Mesenchymal stem cell (in vitro differentiated cells and primary cell): ENCODE measurements around the gene NLGN1.

ENCODE experiments used
- DNase-seq: peaks from one replicate; pipeline ENCODE4 v3.0.0-alpha.2; 2013
- H2AFZ ChIP-seq: one replicate; pipeline ENCODE4 v1.6.1; 2013; ENCODE audit warnings: low read depth, mild to moderate bottlenecking, control low read depth, inconsistent platforms, low read length, moderate library complexity
- H2AK5ac ChIP-seq: 2 replicates; pipeline ENCODE4 v1.6.1; 2013; ENCODE audit warnings: low read length, moderate library complexity, mild to moderate bottlenecking, inconsistent platforms; ENCODE audit not compliant: severe bottlenecking
- H2BK120ac ChIP-seq: one replicate; pipeline ENCODE4 v1.6.1; 2013; ENCODE audit warnings: low read depth, mild to moderate bottlenecking, inconsistent platforms, low read length, moderate library complexity
- H2BK12ac ChIP-seq, 2 experiments: one replicate each; pipeline ENCODE4 v1.6.1; 2013; ENCODE audit warnings: inconsistent platforms in 2 of 2, low read length in 2 of 2, mild to moderate bottlenecking in 2 of 2, moderate library complexity in 2 of 2, control low read depth in 1 of 2
- H2BK15ac ChIP-seq: one replicate; pipeline ENCODE4 v1.6.1; 2013; ENCODE audit warnings: mild to moderate bottlenecking, low read depth, inconsistent platforms; ENCODE audit not compliant: poor library complexity, severe bottlenecking
- H2BK5ac ChIP-seq: 2 replicates; pipeline ENCODE4 v1.6.1; 2013; ENCODE audit warnings: low read depth, mild to moderate bottlenecking, low read length, control low read depth, inconsistent platforms; ENCODE audit not compliant: poor library complexity, severe bottlenecking
- H3K14ac ChIP-seq, 2 experiments: one replicate each; pipeline ENCODE4 v1.6.1; 2013; ENCODE audit warnings: inconsistent platforms in 2 of 2, low read length in 2 of 2, control low read depth in 1 of 2, mild to moderate bottlenecking in 1 of 2, moderate library complexity in 1 of 2
- H3K18ac ChIP-seq, 2 experiments: one replicate each; pipeline ENCODE4 v1.6.1; 2013; ENCODE audit warnings: inconsistent platforms in 2 of 2, low read length in 2 of 2, control low read depth in 1 of 2, low read depth in 1 of 2, mild to moderate bottlenecking in 1 of 2
- H3K23ac ChIP-seq, 2 experiments: one replicate each; pipeline ENCODE4 v1.6.1; 2013; ENCODE audit warnings: inconsistent platforms in 2 of 2, low read length in 2 of 2, mild to moderate bottlenecking in 2 of 2, moderate library complexity in 2 of 2, control low read depth in 1 of 2
- H3K27ac ChIP-seq: 2 replicates; pipeline ENCODE4 v1.5.1; 2013; ENCODE audit warnings: mild to moderate bottlenecking, moderate library complexity, low read length, control low read depth, inconsistent platforms; ENCODE audit not compliant: poor library complexity, severe bottlenecking
- H3K27me3 ChIP-seq, 2 experiments: 2 replicates each; pipeline versions ENCODE4 v1.6.1 to v1.7.0; 2013; ENCODE audit warnings: low read length in 2 of 2, mild to moderate bottlenecking in 2 of 2, moderate library complexity in 2 of 2, control low read depth in 1 of 2, inconsistent platforms in 1 of 2; ENCODE audit not compliant: control insufficient read depth in 1 of 2, insufficient read depth in 1 of 2
- H3K36me3 ChIP-seq, 2 experiments: 2 replicates each; pipeline versions ENCODE4 v1.6.1 to v1.7.0; 2013; ENCODE audit warnings: low read length in 2 of 2, control low read depth in 1 of 2, inconsistent platforms in 1 of 2, low read depth in 1 of 2, mild to moderate bottlenecking in 1 of 2; ENCODE audit not compliant: insufficient read depth in 2 of 2, control insufficient read depth in 1 of 2
- H3K4ac ChIP-seq, 2 experiments: one replicate each; pipeline ENCODE4 v1.6.1; 2013; ENCODE audit warnings: inconsistent platforms in 2 of 2, low read length in 2 of 2, mild to moderate bottlenecking in 2 of 2, moderate library complexity in 2 of 2, control low read depth in 1 of 2, low read depth in 1 of 2
- H3K4me1 ChIP-seq: 2 replicates; pipeline ENCODE4 v1.6.1; 2013; ENCODE audit warnings: low read depth, low read length, control low read depth; ENCODE audit not compliant: control insufficient read depth, insufficient read depth
- H3K4me2 ChIP-seq: 2 replicates; pipeline ENCODE4 v1.6.1; 2013; ENCODE audit warnings: low read length, mild to moderate bottlenecking, inconsistent platforms; ENCODE audit not compliant: poor library complexity, severe bottlenecking
- H3K4me3 ChIP-seq, 2 experiments: 2 replicates each; pipeline versions ENCODE4 v1.5.1 to v1.7.0; 2013; ENCODE audit warnings: low read length in 2 of 2, mild to moderate bottlenecking in 2 of 2, control low read depth in 1 of 2, low read depth in 1 of 2; ENCODE audit not compliant: insufficient read depth in 1 of 2
- H3K79me1 ChIP-seq: replicated peaks from 2 replicates; pipeline ENCODE4 v1.6.1; 2013; ENCODE audit warnings: mild to moderate bottlenecking, control low read depth, low read length, inconsistent platforms; ENCODE audit not compliant: poor library complexity, severe bottlenecking
- H3K9ac ChIP-seq: 2 replicates; pipeline ENCODE4 v1.7.0; 2013; ENCODE audit warnings: mild to moderate bottlenecking, low read length, moderate library complexity
- H3K9me3 ChIP-seq: 2 replicates; pipeline ENCODE4 v1.7.0; 2013; ENCODE audit warnings: mild to moderate bottlenecking, low read length; ENCODE audit not compliant: control insufficient read depth
- H4K8ac ChIP-seq: one replicate; pipeline ENCODE4 v1.6.1; 2013; ENCODE audit warnings: inconsistent platforms, mild to moderate bottlenecking, low read length, moderate library complexity
- H4K91ac ChIP-seq: one replicate; pipeline ENCODE4 v1.6.1; 2013; ENCODE audit warnings: mild to moderate bottlenecking, low read length, inconsistent platforms
- WGBS: methylation state at CpG from one replicate; pipeline ENCODE4 v1.1.7; 2013; ENCODE audit warnings: mixed read lengths; 5-methylcytosine and 5-hydroxymethylcytosine counted together

Gene NLGN1

DNA sequence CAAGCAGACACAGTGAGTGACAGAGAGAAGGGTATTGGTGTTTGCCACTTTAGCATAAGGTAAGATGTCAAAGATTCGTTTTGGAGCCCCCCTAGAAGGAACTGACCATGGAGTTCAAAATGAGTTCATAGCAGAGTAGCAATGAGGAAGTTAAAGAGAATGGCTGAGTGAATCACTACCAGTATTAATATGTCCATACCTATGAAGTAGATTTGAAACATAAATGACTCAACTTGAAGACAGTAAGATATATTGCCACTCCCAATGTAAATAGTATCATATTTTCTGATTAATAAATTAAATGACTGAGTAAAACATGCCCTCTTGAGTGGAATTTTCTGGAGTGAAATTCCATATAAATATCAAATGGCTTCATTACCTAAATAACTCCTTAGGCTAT lies 675.1 kb downstream of the NLGN1 start:
- Histone ChIP-seq H3K4me3 (no peak overlapping the region), H2BK120ac (no peak overlapping the region), H2BK12ac (no peak overlapping the region), H3K79me1 (no peaks in the 10 kb centered on the region), H4K91ac (no peak overlapping the region), H3K36me3 (no peaks in the 10 kb centered on the region), H3K4me1 (no peaks in the 10 kb centered on the region), H2BK15ac (no peak overlapping the region), H4K8ac (no peak overlapping the region), H2BK5ac (no peak overlapping the region), H3K23ac (no peak overlapping the region), H3K18ac (no peak overlapping the region), H2AK5ac (no peak overlapping the region), H3K14ac (no peak overlapping the region), H3K4ac (no peak overlapping the region), H3K27me3 (no peaks in the 10 kb centered on the region), H3K9ac (no peak overlapping the region), H3K4me2 (no peak overlapping the region), H3K9me3 (no peaks in the 10 kb centered on the region), H2AFZ (no peak overlapping the region), H3K27ac (no peak overlapping the region)
- no peak for DNase-seq
- WGBS, result 20% methylated on average over 1 of the region's 1 CpG

- Histone ChIP-seq H3K14ac (no peak overlapping the region), H2AK5ac (no peak overlapping the region), H3K4me2 (no peak overlapping the region), H4K8ac (no peak overlapping the region), H3K27ac (no peak overlapping the region), H2AFZ (no peak overlapping the region), H2BK120ac (no peak overlapping the region), H3K9ac (no peak overlapping the region), H3K4me3 (no peak overlapping the region), H2BK15ac (no peak overlapping the region), H4K91ac (no peak overlapping the region), H2BK5ac (no peak overlapping the region), H3K9me3 (no peaks in the 10 kb centered on the region), H3K79me1 (no peaks in the 10 kb centered on the region), H2BK12ac (no peak overlapping the region), H3K4me1 (no peaks in the 10 kb centered on the region), H3K18ac (no peak overlapping the region), H3K36me3 (no peaks in the 10 kb centered on the region), H3K27me3 (no peaks in the 10 kb centered on the region), H3K4ac (no peak overlapping the region), H3K23ac (no peak overlapping the region)
- no peak for DNase-seq
- no CpG with 5 or more reads among the region's 3 CpGs for WGBS
These were observed 686.2 kb downstream of the NLGN1 start for GRCh38 chr3:174083706-174084105.

- no peak overlapping the region for H2BK15ac ChIP-seq
- no peak for DNase-seq
- H3K18ac ChIP-seq, result no peak overlapping the region
- H3K4me1 ChIP-seq, result no peaks in the 10 kb centered on the region
- H3K4ac ChIP-seq, result no peak overlapping the region
- no peaks in the 10 kb centered on the region for H3K9me3 ChIP-seq
- H2AK5ac ChIP-seq, result no peak overlapping the region
- H3K4me3 ChIP-seq, result no peak overlapping the region
- no peaks in the 10 kb centered on the region for H3K36me3 ChIP-seq
- no peak overlapping the region for H2BK120ac ChIP-seq
- no peak overlapping the region for H3K23ac ChIP-seq
- no peak overlapping the region for H3K9ac ChIP-seq
- no CpG with 5 or more reads among the region's 2 CpGs for WGBS
- H3K27ac ChIP-seq, result no peak overlapping the region
- H2BK5ac ChIP-seq, result no peak overlapping the region
- H3K27me3 ChIP-seq, result no peaks in the 10 kb centered on the region
- no peak overlapping the region for H3K14ac ChIP-seq
- H2BK12ac ChIP-seq, result no peak overlapping the region
- no peak overlapping the region for H2AFZ ChIP-seq
- H3K79me1 ChIP-seq, result no peaks in the 10 kb centered on the region
- no peak overlapping the region for H4K91ac ChIP-seq
- no peak overlapping the region for H4K8ac ChIP-seq
- H3K4me2 ChIP-seq, result no peak overlapping the region
These were observed 692.0 kb downstream of the NLGN1 start for GRCh38 chr3:174089592-174089991.

DNA sequence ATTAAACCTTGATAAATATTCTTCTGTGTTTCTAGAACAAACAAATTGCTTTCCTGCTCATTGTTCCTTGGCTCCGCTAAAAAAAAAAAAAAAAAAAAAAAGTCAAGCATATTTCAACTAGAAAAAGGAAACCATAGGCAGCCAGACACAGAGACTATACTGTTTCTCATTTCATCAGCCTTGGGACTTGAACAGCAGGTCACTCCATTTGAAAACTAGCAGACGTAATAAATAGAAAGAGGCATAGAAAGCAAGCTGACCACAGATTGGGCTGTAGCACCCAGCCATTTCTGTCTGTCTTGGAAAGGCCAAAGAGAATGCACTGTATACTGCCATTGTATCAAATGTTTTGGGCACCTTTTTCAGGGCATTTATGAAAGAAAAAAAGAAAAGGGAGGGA lies 697.1 kb downstream of the NLGN1 start:
- DNase-seq, result no peak
- Histone ChIP-seq H4K91ac (no peak overlapping the region), H3K27ac (no peak overlapping the region)

More for the DNA sequence above, 697.1 kb downstream of the NLGN1 start:
- no peak overlapping the region for H3K18ac ChIP-seq
- no peak overlapping the region for H3K4me2 ChIP-seq
- no peaks in the 10 kb centered on the region for H3K27me3 ChIP-seq
- H3K4ac ChIP-seq, result no peak overlapping the region
- no peak overlapping the region for H3K9ac ChIP-seq
- no peak overlapping the region for H2BK5ac ChIP-seq
- 90% methylated on average over 2 of the region's 2 CpGs for WGBS
- no peak overlapping the region for H3K23ac ChIP-seq
- H2BK12ac ChIP-seq, result no peak overlapping the region
- no peak overlapping the region for H3K14ac ChIP-seq
- H2AFZ ChIP-seq, result no peak overlapping the region
- H3K4me3 ChIP-seq, result no peak overlapping the region
- H3K79me1 ChIP-seq, result no peaks in the 10 kb centered on the region
- H2BK15ac ChIP-seq, result no peak overlapping the region
- H4K8ac ChIP-seq, result no peak overlapping the region
- no peaks in the 10 kb centered on the region for H3K36me3 ChIP-seq
- no peaks in the 10 kb centered on the region for H3K4me1 ChIP-seq
- H2BK120ac ChIP-seq, result no peak overlapping the region
- H2AK5ac ChIP-seq, result no peak overlapping the region
- no peaks in the 10 kb centered on the region for H3K9me3 ChIP-seq
